GM23248 (cell line): ENCODE results near the gene SLC6A19. TPM values are rescaled to one million over a fixed set of nuclear protein-coding genes. Genes with fewer than 3 reads are reported as not detected.

Experiments used
- DNase-seq: peaks from one replicate; pipeline ENCODE4 v3.0.0-alpha.2; 2015
- H2AFZ ChIP-seq: fragments of 200-600 bp; sonication (generic); 2 replicates; pipeline ENCODE4 v1.6.1; 2016; ENCODE audit warnings: antibody characterized with exemption
- H3F3A ChIP-seq: fragments of 200-600 bp; sonication (generic); 2 replicates; pipeline ENCODE4 v1.6.1; 2016; ENCODE audit warnings: mild to moderate bottlenecking, antibody characterized with exemption, mixed run types; ENCODE audit not compliant: insufficient read depth
- H3K27ac ChIP-seq: fragments of 200-600 bp; sonication (generic); 2 replicates; pipeline ENCODE4 v1.5.1; 2016; ENCODE audit warnings: mild to moderate bottlenecking
- H3K27me3 ChIP-seq: fragments of 200-600 bp; sonication (generic); replicated peaks from 2 replicates; pipeline ENCODE4 v1.6.1; 2016; ENCODE audit warnings: mild to moderate bottlenecking; ENCODE audit not compliant: insufficient read depth
- H3K36me3 ChIP-seq: fragments of 200-600 bp; sonication (generic); 2 replicates; pipeline ENCODE4 v1.6.1; 2016; ENCODE audit warnings: low read depth, mild to moderate bottlenecking
- H3K4me1 ChIP-seq: fragments of 200-600 bp; sonication (generic); 2 replicates; pipeline ENCODE4 v1.6.1; 2016; ENCODE audit warnings: mild to moderate bottlenecking; ENCODE audit not compliant: insufficient read depth
- H3K4me2 ChIP-seq: fragments of 200-600 bp; sonication (generic); one replicate; pipeline ENCODE4 v1.6.1; 2016; ENCODE audit warnings: mild to moderate bottlenecking; ENCODE audit not compliant: unreplicated experiment
- H3K4me3 ChIP-seq: fragments of 200-600 bp; sonication (generic); 2 replicates; pipeline ENCODE4 v1.5.1; 2016; ENCODE audit warnings: mild to moderate bottlenecking
- H3K79me2 ChIP-seq: fragments of 200-600 bp; sonication (generic); 2 replicates; pipeline ENCODE4 v1.6.1; 2016; ENCODE audit warnings: mild to moderate bottlenecking; ENCODE audit not compliant: insufficient read depth
- H3K9ac ChIP-seq: fragments of 200-600 bp; sonication (generic); 2 replicates; pipeline ENCODE4 v1.6.1; 2016; ENCODE audit warnings: mild to moderate bottlenecking
- H3K9me2 ChIP-seq: fragments of 200-600 bp; sonication (generic); 2 replicates; pipeline ENCODE4 v1.6.1; 2016; ENCODE audit warnings: mixed run types, mild to moderate bottlenecking, moderate library complexity; ENCODE audit not compliant: insufficient read depth
- H3K9me3 ChIP-seq: fragments of 200-600 bp; sonication (generic); one replicate; pipeline ENCODE4 v1.6.1; 2017; ENCODE audit warnings: low read depth
- H4K20me1 ChIP-seq: fragments of 200-600 bp; sonication (generic); 2 replicates; pipeline ENCODE4 v1.6.0; 2016; ENCODE audit not compliant: insufficient read depth
- EZH2 ChIP-seq: fragments of 200-600 bp; sonication (generic); IDR thresholded peaks from 2 replicates; pipeline ENCODE4 v1.6.1; 2018; ENCODE audit warnings: antibody characterized with exemption, mild to moderate bottlenecking; ENCODE audit not compliant: insufficient read depth, poor library complexity, severe bottlenecking
- EZH2phosphoT487 ChIP-seq: fragments of 200-600 bp; sonication (generic); IDR thresholded peaks from 2 replicates; pipeline ENCODE4 v1.6.1; 2018; ENCODE audit warnings: antibody characterized with exemption, moderate library complexity, mild to moderate bottlenecking, low read depth; ENCODE audit not compliant: insufficient read depth
- WGBS, 2 experiments: methylation state at CpG; one replicate each; pipeline ENCODE4 v1.1.6; 2015 to 2017; ENCODE audit warnings: low lambda C conversion rate in 2 of 2, low coverage in 1 of 2; ENCODE audit errors: missing lambda C conversion rate in 2 of 2; 5-methylcytosine and 5-hydroxymethylcytosine counted together
- in situ Hi-C: fragments of 300-500 bp; cut with MboI; formaldehyde crosslinking; loops from 2 replicates; pipeline ENCODE4 v1.15.0; 2020
- polyA plus RNA-seq: library from polyadenylated mRNA; unstranded; fragments of >200 nt; fragmentation: Nextera tagmentation; extraction: Ambion mirVana; gene quantifications from 2 replicates; pipeline ENCODE4 v1.2.1, GENCODE V29; 2016
- total RNA-seq: library from RNA; depleted of rRNA; stranded (reverse); fragments of >200 nt; shearing (Covaris generic); gene quantifications from 2 replicates; pipeline ENCODE4 v1.2.3, GENCODE V29; 2014

SLC6A19 gene
- total and polyA plus RNA-seq, 2 experiments from 2014 or later: not detected

- TF ChIP-seq EZH2phosphoT487: no peak
- no peak for TF ChIP-seq EZH2
- Histone ChIP-seq H3K4me2 (no peak overlapping the region), H3K9me3 (no peaks in the 10 kb centered on the region), H3K9me2 (no peaks in the 10 kb centered on the region), H3K4me1 (no peaks in the 10 kb centered on the region), H3K9ac (no peak overlapping the region), H3K27ac (no peak overlapping the region), H3K79me2 (no peaks in the 10 kb centered on the region), H4K20me1 (no peaks in the 10 kb centered on the region), H2AFZ (no peak overlapping the region), H3F3A (no peaks in the 10 kb centered on the region), H3K36me3 (no peaks in the 10 kb centered on the region), H3K4me3 (no peak overlapping the region), H3K27me3 (peaks cover 2% of the 10 kb centered on the region; the same call in 1 of the 2 replicates)
- no peak for DNase-seq
- WGBS, 2 experiments: 61 to 70% methylated on average over 18 of the region's 19 CpGs
- in situ Hi-C loops: loop anchor here (25.0 kb wide), 1 partner anchor 500 kb away; no protein-coding TSS in a partner anchor
Observed at GRCh38 chr5:1161833-1162229, 39.6 kb upstream of the SLC6A19 start.

DNA sequence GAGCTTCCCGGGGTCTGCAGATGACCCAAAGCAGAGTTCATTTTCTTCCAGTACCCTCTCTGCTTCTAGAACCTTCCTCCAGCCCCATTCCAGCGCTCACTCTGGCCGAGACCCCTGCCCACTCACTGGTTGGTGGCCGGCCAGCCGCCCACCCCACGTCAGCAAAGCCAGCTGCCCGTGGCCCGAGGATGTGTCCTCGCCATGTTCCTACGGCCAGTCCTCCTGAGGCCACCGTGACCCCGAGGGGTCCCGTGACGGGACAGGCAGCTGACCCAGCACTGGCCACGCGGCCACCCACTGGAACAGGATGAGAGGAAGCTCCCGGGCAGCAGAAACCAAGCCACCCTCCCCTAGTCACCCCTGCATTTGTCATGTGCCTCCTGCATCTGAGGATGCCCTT, 39.1 kb upstream of the SLC6A19 start:
- Histone ChIP-seq H3K9me2 (no peaks in the 10 kb centered on the region), H3K4me2 (no peak overlapping the region), H3K9me3 (no peaks in the 10 kb centered on the region), H3K4me1 (no peaks in the 10 kb centered on the region), H3K36me3 (no peaks in the 10 kb centered on the region), H3K27me3 (no peaks in the 10 kb centered on the region; the same call in 1 of the 2 replicates), H2AFZ (no peak overlapping the region), H3K79me2 (no peaks in the 10 kb centered on the region), H4K20me1 (no peaks in the 10 kb centered on the region), H3K4me3 (no peak overlapping the region), H3K9ac (no peak overlapping the region), H3F3A (no peaks in the 10 kb centered on the region), H3K27ac (no peak overlapping the region)
- no peak for DNase-seq
- in situ Hi-C loops: loop anchor here (25.0 kb wide), 1 partner anchor 500 kb away; no protein-coding TSS in a partner anchor
- no peak for TF ChIP-seq EZH2phosphoT487
- 69 to 76% methylated on average over 17 of the region's 17 CpGs for WGBS, 2 experiments

DNA sequence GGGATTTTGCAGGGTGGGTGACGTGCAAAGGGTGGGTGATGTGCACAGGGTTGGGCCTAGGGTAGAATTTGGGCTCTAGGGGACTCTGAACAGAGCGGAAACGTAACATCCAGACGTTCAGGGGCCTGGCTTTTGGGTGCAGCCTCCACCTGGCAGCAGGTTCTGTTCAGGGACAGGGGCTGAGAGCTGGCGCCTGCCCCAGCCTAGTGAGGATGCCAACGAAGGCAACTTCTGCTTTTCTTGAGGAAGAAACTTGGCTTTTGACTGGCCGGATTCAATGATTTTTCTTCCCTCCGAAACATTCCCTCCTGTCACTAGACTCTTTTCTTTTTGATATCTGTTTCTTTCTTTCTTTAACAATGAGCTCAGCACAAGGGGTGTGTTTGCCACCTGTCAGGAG, 38.6 kb upstream of the SLC6A19 start:
- Histone ChIP-seq H2AFZ (no peak overlapping the region), H3K79me2 (no peaks in the 10 kb centered on the region), H3K9me3 (no peaks in the 10 kb centered on the region), H3K9ac (no peak overlapping the region), H3K9me2 (no peaks in the 10 kb centered on the region), H3K27me3 (no peaks in the 10 kb centered on the region; the same call in 1 of the 2 replicates), H3K4me3 (no peak overlapping the region), H3K36me3 (no peaks in the 10 kb centered on the region), H3K4me1 (no peaks in the 10 kb centered on the region), H3K27ac (no peak overlapping the region), H4K20me1 (no peaks in the 10 kb centered on the region), H3K4me2 (no peak overlapping the region), H3F3A (no peaks in the 10 kb centered on the region)
- TF ChIP-seq EZH2phosphoT487 (no peak), EZH2 (no peak)
- WGBS, 2 experiments: 60 to 70% methylated on average over 5 to 8 of the region's 8 CpGs
- no peak for DNase-seq
- in situ Hi-C loops: loop anchor here (25.0 kb wide), 1 partner anchor 500 kb away; no protein-coding TSS in a partner anchor

DNA sequence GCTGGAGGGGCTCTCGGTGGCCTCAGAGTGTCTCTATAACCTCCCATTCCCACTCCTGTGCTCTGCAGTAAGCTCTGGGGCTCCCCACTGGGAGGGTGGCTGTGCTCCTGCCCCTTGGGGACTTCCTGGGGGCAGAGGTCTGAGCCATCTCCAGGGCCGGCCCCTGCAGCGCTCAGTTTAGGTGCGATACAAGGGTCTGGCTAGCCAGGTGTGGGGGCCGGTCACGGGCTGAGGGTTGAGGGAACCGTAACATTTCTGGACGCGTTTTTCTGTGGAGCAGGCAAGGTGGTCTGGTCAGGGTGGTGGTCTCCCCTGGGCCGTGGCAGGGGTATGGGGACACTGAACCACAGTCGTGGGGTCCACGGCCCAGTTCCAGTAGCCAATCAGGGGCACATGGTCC, 38.0 kb upstream of the SLC6A19 start:
- Histone ChIP-seq H3F3A (no peaks in the 10 kb centered on the region), H3K27me3 (no peaks in the 10 kb centered on the region; the same call in 1 of the 2 replicates), H4K20me1 (no peaks in the 10 kb centered on the region), H3K4me1 (no peaks in the 10 kb centered on the region), H3K4me2 (no peak overlapping the region), H3K9me2 (no peaks in the 10 kb centered on the region), H3K79me2 (no peaks in the 10 kb centered on the region), H3K9me3 (no peaks in the 10 kb centered on the region), H2AFZ (no peak overlapping the region), H3K4me3 (no peak overlapping the region), H3K27ac (no peak overlapping the region), H3K36me3 (no peaks in the 10 kb centered on the region), H3K9ac (no peak overlapping the region)
- DNase-seq: no peak
- in situ Hi-C loops: loop anchor here (25.0 kb wide), 1 partner anchor 501 kb away; no protein-coding TSS in a partner anchor
- TF ChIP-seq EZH2phosphoT487 (no peak), EZH2 (no peak)
- 72 to 73% methylated on average over 12 of the region's 12 CpGs for WGBS, 2 experiments
